Right atrium auricular region (tissue), 2 donors: ENCODE data around the gene CIZ1. TPM values are rescaled to one million over a fixed set of nuclear protein-coding genes. Genes with fewer than 3 reads are reported as not detected.

Source experiments
- total RNA-seq, 2 donors: library from RNA; depleted of rRNA; stranded (reverse); fragments of >200 nt; gene quantifications; one replicate each; pipeline ENCODE4 v1.1.0, GENCODE V29; 2016

The CIZ1 gene
- total RNA-seq, 2 donors from 2014 or later, result 41.6 to 45.9 TPM

Other genes starting within 250 kb of the CIZ1 start
- gene EEIG1, start 210.6 kb downstream of the CIZ1 start, total RNA-seq, result 10 to 100 TPM in 1 of 2 donors, 1 to 10 TPM in 1; 8.3 to 11.6 TPM
- 1 to 10 TPM; 5.8 to 8.2 TPM for gene NAIF1, start 124.3 kb downstream of the CIZ1 start, total RNA-seq
- 10 to 100 TPM in 1 of 2 donors, 1 to 10 TPM in 1; 8.2 to 11.8 TPM for gene SLC25A25, start 123.3 kb downstream of the CIZ1 start, total RNA-seq
- 100 to 1,000 TPM; 114 to 118 TPM for gene PTGES2, start 63.8 kb downstream of the CIZ1 start, total RNA-seq
- not detected for gene LCN2, start 42.1 kb downstream of the CIZ1 start, total RNA-seq
- gene BBLN, start 31.3 kb downstream of the CIZ1 start, total RNA-seq, result 100 to 1,000 TPM; 219 to 362 TPM
- 1 to 10 TPM; 2.5 to 3.9 TPM for gene DNM1, start 11.8 kb upstream of the CIZ1 start, total RNA-seq
- 10 to 100 TPM; 83.3 to 91.6 TPM for gene GOLGA2, start 84.4 kb upstream of the CIZ1 start, total RNA-seq
- 10 to 100 TPM; 21.5 to 23.0 TPM for gene SWI5, start 84.7 kb upstream of the CIZ1 start, total RNA-seq
- 10 to 100 TPM in 1 of 2 donors, 1 to 10 TPM in 1; 9.3 to 10.2 TPM for gene TRUB2, start 130.9 kb upstream of the CIZ1 start, total RNA-seq
- gene COQ4, start 131.3 kb upstream of the CIZ1 start, total RNA-seq, result 10 to 100 TPM; 31.4 to 33.6 TPM
- gene SLC27A4, start 149.0 kb upstream of the CIZ1 start, total RNA-seq, result 10 to 100 TPM; 16.6 to 26.9 TPM
- gene URM1, start 179.8 kb upstream of the CIZ1 start, total RNA-seq, result 10 to 100 TPM; 34.0 to 37.3 TPM
- 10 to 100 TPM; 13.3 to 15.8 TPM for gene CERCAM, start 229.3 kb upstream of the CIZ1 start, total RNA-seq